Fibroblast of villous mesenchyme (primary cell): ENCODE data around the gene MTHFD1L. TPM values are rescaled to one million over a fixed set of nuclear protein-coding genes. Genes with fewer than 3 reads are reported as not detected.
A peak's percentile ranks its signal among the peaks of the same experiment; 100 is the strongest.

Source experiments
- DNase-seq: peaks from one replicate; pipeline ENCODE4 v3.0.0-alpha.2; 2010; ENCODE audit warnings: low read depth
- H3K4me3 ChIP-seq: 2 replicates; pipeline ENCODE4 v1.5.1; 2011; ENCODE audit warnings: low read depth, mild to moderate bottlenecking, low read length
- CTCF ChIP-seq: IDR thresholded peaks from 2 replicates; pipeline ENCODE4 v1.5.1; 2012; ENCODE audit warnings: low read depth, mild to moderate bottlenecking, low read length; ENCODE audit not compliant: insufficient read depth
- total RNA-seq: library from RNA; depleted of rRNA; stranded (reverse); fragments of >200 nt; gene quantifications from 2 replicates; pipeline ENCODE4 v1.2.3, GENCODE V29; 2012

The MTHFD1L gene
- total RNA-seq, 1 donor, result 43.2 TPM

- no peak for TF ChIP-seq CTCF
- no peak for DNase-seq
- no peak overlapping the region for H3K4me3 ChIP-seq
Measured at GRCh38 chr6:151007922-151008321, 142.4 kb downstream of the MTHFD1L start.

- no peak overlapping the region for H3K4me3 ChIP-seq
- TF ChIP-seq CTCF, result no peak
- DNase-seq, result no peak
Measured at GRCh38 chr6:151008425-151008824, 142.9 kb downstream of the MTHFD1L start.

GRCh38 chr6:151009576-151009975 is 144.1 kb downstream of the MTHFD1L start:
- H3K4me3 ChIP-seq, result no peak overlapping the region
- no peak for TF ChIP-seq CTCF
- DNase-seq, result no peak

GRCh38 chr6:151010071-151010470 is 144.6 kb downstream of the MTHFD1L start:
- H3K4me3 ChIP-seq, result no peak overlapping the region
- no peak for TF ChIP-seq CTCF
- peak; percentile 50 for DNase-seq

- H3K4me3 ChIP-seq, result no peak overlapping the region
- DNase-seq, result no peak
- TF ChIP-seq CTCF, result no peak
Measured at GRCh38 chr6:151012321-151013294, 147.1 kb downstream of the MTHFD1L start.

GRCh38 chr6:151014404-151015100 is 149.1 kb downstream of the MTHFD1L start:
- H3K4me3 ChIP-seq, result no peak overlapping the region
- peak; percentile 98 for TF ChIP-seq CTCF
- peak; percentile 80 for DNase-seq
